Kidney epithelial cell (primary cell): ENCODE data around the gene TXNRD1. TPM values are rescaled to one million over a fixed set of nuclear protein-coding genes. Genes with fewer than 3 reads are reported as not detected.

Experiments used
- DNase-seq: peaks from one replicate; pipeline ENCODE4 v3.0.0-alpha.2; 2010; ENCODE audit warnings: low read depth
- H3K27me3 ChIP-seq: 2 replicates; pipeline ENCODE4 v1.6.0; 2011; ENCODE audit warnings: low read length; ENCODE audit not compliant: control insufficient read depth, insufficient read depth
- H3K36me3 ChIP-seq: 2 replicates; pipeline ENCODE4 v1.5.1; 2011; ENCODE audit warnings: low read length; ENCODE audit not compliant: control insufficient read depth, insufficient read depth
- H3K4me3 ChIP-seq: 2 replicates; pipeline ENCODE4 v1.5.1; 2011; ENCODE audit warnings: low read depth, mild to moderate bottlenecking, control low read depth, low read length
- CTCF ChIP-seq: IDR thresholded peaks from 2 replicates; pipeline ENCODE4 v1.5.1; 2011; ENCODE audit warnings: mild to moderate bottlenecking, moderate library complexity, low read length, control low read depth, inconsistent platforms; ENCODE audit not compliant: insufficient read depth, poor library complexity, severe bottlenecking
- total RNA-seq: library from RNA; depleted of rRNA; stranded (reverse); fragments of >200 nt; gene quantifications from 2 replicates; pipeline ENCODE4 v1.2.3, GENCODE V29; 2015

TXNRD1 gene
- total RNA-seq, 1 donor from 2014 or later = 100 TPM

DNA sequence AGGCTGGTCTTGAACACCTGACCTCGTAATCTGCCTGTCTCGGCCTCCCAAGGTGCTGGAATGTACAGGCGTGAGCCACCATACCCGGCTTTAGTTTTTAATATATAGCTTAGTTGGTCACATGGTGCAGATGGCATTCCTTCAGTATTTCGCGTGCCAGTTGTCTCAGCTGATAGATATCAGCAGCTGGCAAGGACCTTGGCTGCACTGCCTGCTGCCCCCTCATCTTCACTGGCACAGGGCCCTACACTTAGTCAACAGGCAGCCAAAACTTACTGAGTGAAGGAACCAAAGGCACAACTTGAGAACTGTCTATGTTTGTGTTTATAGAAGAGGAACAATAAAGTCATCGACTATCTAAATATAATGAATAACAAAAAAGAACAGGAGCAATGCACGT lies 119.0 kb downstream of the TXNRD1 start:
- DNase-seq = no peak
- Histone ChIP-seq H3K27me3 (no peaks in the 10 kb centered on the region), H3K36me3 (no peaks in the 10 kb centered on the region), H3K4me3 (no peak overlapping the region)
- TF ChIP-seq CTCF = no peak

GRCh38 chr12:104336115-104336514 lies 120.5 kb downstream of the TXNRD1 start:
- no peaks in the 10 kb centered on the region for H3K27me3 ChIP-seq
- DNase-seq = no peak
- no peak overlapping the region for H3K4me3 ChIP-seq
- TF ChIP-seq CTCF = no peak
- no peaks in the 10 kb centered on the region for H3K36me3 ChIP-seq

DNA sequence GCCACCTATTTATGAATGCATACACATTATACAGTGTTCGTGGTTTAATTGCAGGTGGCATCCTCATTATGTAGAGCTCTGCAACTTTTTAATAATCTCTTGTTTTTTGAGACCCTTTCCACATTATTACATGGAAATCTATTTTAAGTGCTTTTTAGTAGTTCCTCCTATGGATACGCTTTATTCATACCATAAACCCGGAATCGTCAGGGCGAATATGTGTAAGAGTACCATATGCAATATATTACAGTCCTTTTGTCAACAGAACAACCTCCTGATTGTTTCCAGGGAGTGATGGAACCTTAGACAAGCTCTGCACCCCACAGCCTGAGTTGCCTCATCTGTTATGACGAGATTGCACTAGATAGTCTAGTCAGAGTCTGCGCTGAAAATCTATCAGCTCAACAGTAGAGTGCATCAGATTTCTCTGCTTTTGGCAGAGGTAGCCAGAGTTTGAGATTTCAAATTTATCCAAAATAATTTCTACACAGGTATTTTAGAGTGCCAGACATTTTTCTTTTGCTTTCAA lies 121.5 kb downstream of the TXNRD1 start:
- Histone ChIP-seq H3K27me3 (no peaks in the 10 kb centered on the region), H3K36me3 (peaks cover 2% of the 10 kb centered on the region), H3K4me3 (no peak overlapping the region)
- DNase-seq = no peak
- TF ChIP-seq CTCF = no peak

- H3K27me3 ChIP-seq = no peaks in the 10 kb centered on the region
- H3K36me3 ChIP-seq = peaks cover 3% of the 10 kb centered on the region
- DNase-seq = no peak
- no peak overlapping the region for H3K4me3 ChIP-seq
- TF ChIP-seq CTCF = no peak
These were observed 124.1 kb downstream of the TXNRD1 start for GRCh38 chr12:104339663-104340062.

DNA sequence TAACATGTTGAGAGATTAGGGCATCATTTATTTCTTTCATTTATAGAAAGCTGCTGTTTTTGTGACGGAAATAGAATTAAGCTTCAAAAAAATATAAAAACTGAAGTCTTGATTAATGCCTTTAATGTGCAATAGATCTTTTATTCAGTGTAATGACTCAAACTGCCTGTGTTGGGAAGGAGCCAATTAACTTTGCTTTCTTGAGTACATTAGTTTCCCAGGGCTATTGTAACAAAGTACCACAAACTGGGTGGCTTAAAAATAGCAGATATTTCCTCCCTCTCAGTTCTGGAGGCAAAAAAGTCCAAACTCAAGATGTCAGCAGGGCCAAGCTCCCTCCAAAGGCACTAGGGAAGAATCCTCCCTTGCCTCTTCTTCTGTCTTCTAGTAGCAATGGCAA lies 124.6 kb downstream of the TXNRD1 start:
- no peak for TF ChIP-seq CTCF
- H3K4me3 ChIP-seq = no peak overlapping the region
- peaks cover 3% of the 10 kb centered on the region for H3K36me3 ChIP-seq
- no peak for DNase-seq
- no peaks in the 10 kb centered on the region for H3K27me3 ChIP-seq

DNA sequence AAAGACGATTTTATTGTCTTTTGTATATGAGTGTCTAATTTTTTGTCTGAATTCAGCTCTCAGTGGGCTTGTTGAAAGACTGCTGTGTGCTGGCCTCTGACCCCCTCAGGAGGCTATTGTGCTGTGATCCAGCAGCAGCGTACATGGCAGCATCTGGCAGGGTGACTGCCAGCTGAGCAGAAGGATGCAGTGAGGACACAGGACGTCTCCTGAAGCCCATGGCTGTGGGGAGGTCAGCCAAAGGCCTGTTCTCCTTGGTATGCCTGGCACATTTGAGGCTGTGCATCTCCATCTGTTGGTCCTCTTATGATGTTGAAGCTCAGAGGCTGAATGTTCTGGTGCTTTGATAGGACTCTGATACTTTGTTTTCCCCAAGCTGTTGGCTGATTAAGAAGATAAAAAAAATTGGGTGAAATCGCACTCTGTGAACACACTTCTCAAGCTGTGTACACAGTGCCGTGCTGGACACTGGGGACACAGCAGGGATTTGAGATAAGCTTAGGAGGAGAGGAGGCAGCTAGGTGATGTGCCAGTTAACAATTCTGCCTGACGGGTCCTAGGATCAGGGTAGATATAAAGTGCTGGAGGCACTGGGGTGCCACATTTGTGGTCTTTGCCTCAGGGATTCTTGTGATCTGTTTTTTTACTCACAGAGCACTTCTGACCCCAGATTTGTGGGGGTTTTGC lies 125.5 kb downstream of the TXNRD1 start:
- Histone ChIP-seq H3K27me3 (no peaks in the 10 kb centered on the region), H3K36me3 (peaks cover 3% of the 10 kb centered on the region), H3K4me3 (no peak overlapping the region)
- TF ChIP-seq CTCF = no peak
- DNase-seq = no peak
